WTC11 (cell line): ENCODE measurements around the gene BCAP29. TPM values are rescaled to one million over a fixed set of nuclear protein-coding genes. Genes with fewer than 3 reads are reported as not detected.
A peak's percentile ranks its signal among the peaks of the same experiment; 100 is the strongest.

Experiments used
- ATF1 ChIP-seq: sonication (generic); formaldehyde crosslinking; IDR thresholded peaks from 2 replicates; pipeline ENCODE4 v1.8.1; 2023; ENCODE audit warnings: mild to moderate bottlenecking, moderate library complexity, missing genetic modification reagents
- CREB1 ChIP-seq: sonication (generic); formaldehyde crosslinking; IDR thresholded peaks from 2 replicates; pipeline ENCODE4 v1.8.0; 2023; ENCODE audit warnings: mild to moderate bottlenecking, missing genetic modification reagents
- ESRRA ChIP-seq: sonication (generic); formaldehyde crosslinking; IDR thresholded peaks from 2 replicates; pipeline ENCODE4 v1.8.1; 2022; ENCODE audit warnings: mild to moderate bottlenecking, missing genetic modification reagents, borderline replicate concordance
- ETV6 ChIP-seq: sonication (generic); formaldehyde crosslinking; IDR thresholded peaks from 2 replicates; pipeline ENCODE4 v1.8.1; 2022; ENCODE audit warnings: mild to moderate bottlenecking, missing genetic modification reagents
- GABPB1 ChIP-seq: sonication (generic); formaldehyde crosslinking; IDR thresholded peaks from 2 replicates; pipeline ENCODE4 v1.8.1; 2023; ENCODE audit warnings: mild to moderate bottlenecking, missing genetic modification reagents
- JUN ChIP-seq: sonication (generic); formaldehyde crosslinking; IDR thresholded peaks from 2 replicates; pipeline ENCODE4 v1.8.0; 2023; ENCODE audit warnings: mild to moderate bottlenecking, missing genetic modification reagents
- MYBL2 ChIP-seq: sonication (generic); formaldehyde crosslinking; IDR thresholded peaks from 2 replicates; pipeline ENCODE4 v1.8.1; 2023; ENCODE audit warnings: mild to moderate bottlenecking, moderate library complexity, missing genetic modification reagents
- NFYB ChIP-seq: sonication (generic); formaldehyde crosslinking; conservative IDR thresholded peaks from 2 replicates; pipeline ENCODE4 v1.8.0; 2022; ENCODE audit warnings: low read depth, missing genetic modification reagents
- OVOL2 ChIP-seq: fragments of 250-450 bp; sonication (Bioruptor Pico); IDR thresholded peaks from 2 replicates; pipeline ENCODE4 v1.9.0; 2021; ENCODE audit warnings: mild to moderate bottlenecking, borderline replicate concordance
- RELA ChIP-seq: sonication (generic); formaldehyde crosslinking; IDR thresholded peaks from 2 replicates; pipeline ENCODE4 v1.8.1; 2022; ENCODE audit warnings: missing genetic modification reagents, mild to moderate bottlenecking, borderline replicate concordance
- RORB ChIP-seq: fragments of 250-450 bp; sonication (Bioruptor Pico); IDR thresholded peaks from 2 replicates; pipeline ENCODE4 v1.9.0; 2021; ENCODE audit warnings: mild to moderate bottlenecking
- SMAD3 ChIP-seq: sonication (generic); formaldehyde crosslinking; IDR thresholded peaks from 2 replicates; pipeline ENCODE4 v1.8.0; 2022; ENCODE audit warnings: missing genetic modification reagents, mild to moderate bottlenecking, borderline replicate concordance
- SOX15 ChIP-seq: fragments of 250-450 bp; sonication (Bioruptor Pico); IDR thresholded peaks from 2 replicates; pipeline ENCODE4 v1.9.0; 2021; ENCODE audit warnings: mild to moderate bottlenecking
- TEAD1 ChIP-seq: sonication (generic); formaldehyde crosslinking; IDR thresholded peaks from 2 replicates; pipeline ENCODE4 v1.8.0; 2022; ENCODE audit warnings: mild to moderate bottlenecking, missing genetic modification reagents
- TEAD4 ChIP-seq: sonication (generic); formaldehyde crosslinking; IDR thresholded peaks from 2 replicates; pipeline ENCODE4 v1.8.0; 2022; ENCODE audit warnings: mild to moderate bottlenecking, missing genetic modification reagents
- ZNF396 ChIP-seq: fragments of 250-450 bp; sonication (Bioruptor Pico); IDR thresholded peaks from 2 replicates; pipeline ENCODE4 v1.8.0; 2021; ENCODE audit warnings: mild to moderate bottlenecking, moderate library complexity, borderline replicate concordance
- ZNF416 ChIP-seq: fragments of 250-450 bp; sonication (Bioruptor Pico); IDR thresholded peaks from 2 replicates; pipeline ENCODE4 v1.9.0; 2021; ENCODE audit warnings: mild to moderate bottlenecking, inconsistent platforms
- total RNA-seq: library from RNA; stranded (reverse); gene quantifications from 3 replicates; pipeline ENCODE4 v1.2.3, GENCODE V29; 2021
- TF ChIP-seq, protein P1 (sequence below): sonication (generic); formaldehyde crosslinking; conservative IDR thresholded peaks from 2 replicates; pipeline ENCODE4 v1.8.1; 2023; ENCODE audit warnings: mild to moderate bottlenecking, low read depth, missing genetic modification reagents, moderate library complexity
- TF ChIP-seq, protein P2 (sequence below): sonication (generic); formaldehyde crosslinking; IDR thresholded peaks from 2 replicates; pipeline ENCODE4 v1.8.1; 2022; ENCODE audit warnings: low read depth, missing genetic modification reagents, borderline replicate concordance
- TF ChIP-seq, protein P3 (sequence below): sonication (generic); formaldehyde crosslinking; IDR thresholded peaks from 2 replicates; pipeline ENCODE4 v1.8.1; 2023; ENCODE audit warnings: mild to moderate bottlenecking, missing genetic modification reagents, borderline replicate concordance
- TF ChIP-seq, protein P4 (sequence below): sonication (generic); formaldehyde crosslinking; IDR thresholded peaks from 2 replicates; pipeline ENCODE4 v1.8.1; 2022; ENCODE audit warnings: low read depth, mild to moderate bottlenecking, moderate library complexity, missing genetic modification reagents, borderline replicate concordance
- TF ChIP-seq, protein P5 (sequence below): sonication (generic); formaldehyde crosslinking; IDR thresholded peaks from 2 replicates; pipeline ENCODE4 v1.8.0; 2022; ENCODE audit warnings: mild to moderate bottlenecking, missing genetic modification reagents
- TF ChIP-seq, protein P6 (sequence below): fragments of 250-450 bp; sonication (Bioruptor Pico); IDR thresholded peaks from 2 replicates; pipeline ENCODE4 v2.1.2; 2022; ENCODE audit warnings: mild to moderate bottlenecking, moderate library complexity
- TF ChIP-seq, protein P7 (sequence below): sonication (generic); formaldehyde crosslinking; IDR thresholded peaks from 2 replicates; pipeline ENCODE4 v1.8.1; 2023; ENCODE audit warnings: mild to moderate bottlenecking, missing genetic modification reagents, moderate library complexity
- TF ChIP-seq, protein P8 (sequence below): sonication (generic); formaldehyde crosslinking; IDR thresholded peaks from 2 replicates; pipeline ENCODE4 v1.8.1; 2023; ENCODE audit warnings: mild to moderate bottlenecking, moderate library complexity, missing genetic modification reagents

The BCAP29 gene
- total RNA-seq, 1 experiment from 2014 or later: 14.5 TPM

DNA sequence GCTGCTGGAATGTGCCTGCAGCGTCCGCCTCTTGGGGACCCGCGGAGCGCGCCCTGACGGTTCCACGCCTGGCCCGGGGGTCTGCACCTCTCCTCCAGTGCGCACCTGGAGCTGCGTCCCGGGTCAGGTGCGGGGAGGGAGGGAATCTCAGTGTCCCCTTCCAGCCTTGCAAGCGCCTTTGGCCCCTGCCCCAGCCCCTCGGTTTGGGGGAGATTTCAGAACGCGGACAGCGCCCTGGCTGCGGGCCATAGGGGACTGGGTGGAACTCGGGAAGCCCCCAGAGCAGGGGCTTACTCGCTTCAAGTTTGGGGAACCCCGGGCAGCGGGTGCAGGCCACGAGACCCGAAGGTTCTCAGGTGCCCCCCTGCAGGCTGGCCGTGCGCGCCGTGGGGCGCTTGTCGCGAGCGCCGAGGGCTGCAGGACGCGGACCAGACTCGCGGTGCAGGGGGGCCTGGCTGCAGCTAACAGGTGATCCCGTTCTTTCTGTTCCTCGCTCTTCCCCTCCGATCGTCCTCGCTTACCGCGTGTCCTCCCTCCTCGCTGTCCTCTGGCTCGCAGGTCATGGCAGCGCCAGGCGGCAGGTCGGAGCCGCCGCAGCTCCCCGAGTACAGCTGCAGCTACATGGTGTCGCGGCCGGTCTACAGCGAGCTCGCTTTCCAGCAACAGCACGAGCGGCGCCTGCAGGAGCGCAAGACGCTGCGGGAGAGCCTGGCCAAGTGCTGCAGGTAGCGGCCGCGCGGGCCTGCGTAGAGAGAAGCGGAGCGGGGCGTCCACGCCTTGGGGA lies 81.2 kb downstream of the BCAP29 start (continued):
- TF ChIP-seq, protein P1, sequence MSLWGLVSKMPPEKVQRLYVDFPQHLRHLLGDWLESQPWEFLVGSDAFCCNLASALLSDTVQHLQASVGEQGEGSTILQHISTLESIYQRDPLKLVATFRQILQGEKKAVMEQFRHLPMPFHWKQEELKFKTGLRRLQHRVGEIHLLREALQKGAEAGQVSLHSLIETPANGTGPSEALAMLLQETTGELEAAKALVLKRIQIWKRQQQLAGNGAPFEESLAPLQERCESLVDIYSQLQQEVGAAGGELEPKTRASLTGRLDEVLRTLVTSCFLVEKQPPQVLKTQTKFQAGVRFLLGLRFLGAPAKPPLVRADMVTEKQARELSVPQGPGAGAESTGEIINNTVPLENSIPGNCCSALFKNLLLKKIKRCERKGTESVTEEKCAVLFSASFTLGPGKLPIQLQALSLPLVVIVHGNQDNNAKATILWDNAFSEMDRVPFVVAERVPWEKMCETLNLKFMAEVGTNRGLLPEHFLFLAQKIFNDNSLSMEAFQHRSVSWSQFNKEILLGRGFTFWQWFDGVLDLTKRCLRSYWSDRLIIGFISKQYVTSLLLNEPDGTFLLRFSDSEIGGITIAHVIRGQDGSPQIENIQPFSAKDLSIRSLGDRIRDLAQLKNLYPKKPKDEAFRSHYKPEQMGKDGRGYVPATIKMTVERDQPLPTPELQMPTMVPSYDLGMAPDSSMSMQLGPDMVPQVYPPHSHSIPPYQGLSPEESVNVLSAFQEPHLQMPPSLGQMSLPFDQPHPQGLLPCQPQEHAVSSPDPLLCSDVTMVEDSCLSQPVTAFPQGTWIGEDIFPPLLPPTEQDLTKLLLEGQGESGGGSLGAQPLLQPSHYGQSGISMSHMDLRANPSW: no peak
- TF ChIP-seq TEAD1 (CRISPR knock-in tag): no peak
- TF ChIP-seq, protein P2, sequence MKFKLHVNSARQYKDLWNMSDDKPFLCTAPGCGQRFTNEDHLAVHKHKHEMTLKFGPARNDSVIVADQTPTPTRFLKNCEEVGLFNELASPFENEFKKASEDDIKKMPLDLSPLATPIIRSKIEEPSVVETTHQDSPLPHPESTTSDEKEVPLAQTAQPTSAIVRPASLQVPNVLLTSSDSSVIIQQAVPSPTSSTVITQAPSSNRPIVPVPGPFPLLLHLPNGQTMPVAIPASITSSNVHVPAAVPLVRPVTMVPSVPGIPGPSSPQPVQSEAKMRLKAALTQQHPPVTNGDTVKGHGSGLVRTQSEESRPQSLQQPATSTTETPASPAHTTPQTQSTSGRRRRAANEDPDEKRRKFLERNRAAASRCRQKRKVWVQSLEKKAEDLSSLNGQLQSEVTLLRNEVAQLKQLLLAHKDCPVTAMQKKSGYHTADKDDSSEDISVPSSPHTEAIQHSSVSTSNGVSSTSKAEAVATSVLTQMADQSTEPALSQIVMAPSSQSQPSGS: no peak
- no peak for TF ChIP-seq OVOL2
- no peak for TF ChIP-seq SOX15
- 0 out of 2 replicates have a peak, but pooled peaks have one; percentile 28 for TF ChIP-seq CREB1
- peak; percentile 23; the same call in 1 of the 2 replicates for TF ChIP-seq ESRRA
- no peak for TF ChIP-seq ZNF416 (CRISPR knock-in tag)
- TF ChIP-seq TEAD4: no peak
- peak; percentile 44; the same call in 1 of the 2 replicates for TF ChIP-seq JUN
- peak; percentile 31; the same call in 1 of the 2 replicates for TF ChIP-seq ETV6 (CRISPR knock-in tag)
- TF ChIP-seq GABPB1 (CRISPR knock-in tag): 0 out of 2 replicates have a peak, but pooled peaks have one; percentile 26
- TF ChIP-seq, protein P3, sequence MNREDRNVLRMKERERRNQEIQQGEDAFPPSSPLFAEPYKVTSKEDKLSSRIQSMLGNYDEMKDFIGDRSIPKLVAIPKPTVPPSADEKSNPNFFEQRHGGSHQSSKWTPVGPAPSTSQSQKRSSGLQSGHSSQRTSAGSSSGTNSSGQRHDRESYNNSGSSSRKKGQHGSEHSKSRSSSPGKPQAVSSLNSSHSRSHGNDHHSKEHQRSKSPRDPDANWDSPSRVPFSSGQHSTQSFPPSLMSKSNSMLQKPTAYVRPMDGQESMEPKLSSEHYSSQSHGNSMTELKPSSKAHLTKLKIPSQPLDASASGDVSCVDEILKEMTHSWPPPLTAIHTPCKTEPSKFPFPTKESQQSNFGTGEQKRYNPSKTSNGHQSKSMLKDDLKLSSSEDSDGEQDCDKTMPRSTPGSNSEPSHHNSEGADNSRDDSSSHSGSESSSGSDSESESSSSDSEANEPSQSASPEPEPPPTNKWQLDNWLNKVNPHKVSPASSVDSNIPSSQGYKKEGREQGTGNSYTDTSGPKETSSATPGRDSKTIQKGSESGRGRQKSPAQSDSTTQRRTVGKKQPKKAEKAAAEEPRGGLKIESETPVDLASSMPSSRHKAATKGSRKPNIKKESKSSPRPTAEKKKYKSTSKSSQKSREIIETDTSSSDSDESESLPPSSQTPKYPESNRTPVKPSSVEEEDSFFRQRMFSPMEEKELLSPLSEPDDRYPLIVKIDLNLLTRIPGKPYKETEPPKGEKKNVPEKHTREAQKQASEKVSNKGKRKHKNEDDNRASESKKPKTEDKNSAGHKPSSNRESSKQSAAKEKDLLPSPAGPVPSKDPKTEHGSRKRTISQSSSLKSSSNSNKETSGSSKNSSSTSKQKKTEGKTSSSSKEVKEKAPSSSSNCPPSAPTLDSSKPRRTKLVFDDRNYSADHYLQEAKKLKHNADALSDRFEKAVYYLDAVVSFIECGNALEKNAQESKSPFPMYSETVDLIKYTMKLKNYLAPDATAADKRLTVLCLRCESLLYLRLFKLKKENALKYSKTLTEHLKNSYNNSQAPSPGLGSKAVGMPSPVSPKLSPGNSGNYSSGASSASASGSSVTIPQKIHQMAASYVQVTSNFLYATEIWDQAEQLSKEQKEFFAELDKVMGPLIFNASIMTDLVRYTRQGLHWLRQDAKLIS (CRISPR knock-in tag): no peak
- 0 out of 2 replicates have a peak, but pooled peaks have one; percentile 1 for TF ChIP-seq RELA
- TF ChIP-seq ATF1 (CRISPR knock-in tag): 0 out of 2 replicates have a peak, but pooled peaks have one; percentile 42
- TF ChIP-seq, protein P4, sequence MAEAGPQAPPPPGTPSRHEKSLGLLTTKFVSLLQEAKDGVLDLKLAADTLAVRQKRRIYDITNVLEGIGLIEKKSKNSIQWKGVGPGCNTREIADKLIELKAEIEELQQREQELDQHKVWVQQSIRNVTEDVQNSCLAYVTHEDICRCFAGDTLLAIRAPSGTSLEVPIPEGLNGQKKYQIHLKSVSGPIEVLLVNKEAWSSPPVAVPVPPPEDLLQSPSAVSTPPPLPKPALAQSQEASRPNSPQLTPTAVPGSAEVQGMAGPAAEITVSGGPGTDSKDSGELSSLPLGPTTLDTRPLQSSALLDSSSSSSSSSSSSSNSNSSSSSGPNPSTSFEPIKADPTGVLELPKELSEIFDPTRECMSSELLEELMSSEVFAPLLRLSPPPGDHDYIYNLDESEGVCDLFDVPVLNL: peak; percentile 69; the same call in 1 of the 2 replicates
- no peak for TF ChIP-seq NFYB
- TF ChIP-seq, protein P5, sequence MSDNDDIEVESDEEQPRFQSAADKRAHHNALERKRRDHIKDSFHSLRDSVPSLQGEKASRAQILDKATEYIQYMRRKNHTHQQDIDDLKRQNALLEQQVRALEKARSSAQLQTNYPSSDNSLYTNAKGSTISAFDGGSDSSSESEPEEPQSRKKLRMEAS: peak; percentile 64
- TF ChIP-seq, protein P6, sequence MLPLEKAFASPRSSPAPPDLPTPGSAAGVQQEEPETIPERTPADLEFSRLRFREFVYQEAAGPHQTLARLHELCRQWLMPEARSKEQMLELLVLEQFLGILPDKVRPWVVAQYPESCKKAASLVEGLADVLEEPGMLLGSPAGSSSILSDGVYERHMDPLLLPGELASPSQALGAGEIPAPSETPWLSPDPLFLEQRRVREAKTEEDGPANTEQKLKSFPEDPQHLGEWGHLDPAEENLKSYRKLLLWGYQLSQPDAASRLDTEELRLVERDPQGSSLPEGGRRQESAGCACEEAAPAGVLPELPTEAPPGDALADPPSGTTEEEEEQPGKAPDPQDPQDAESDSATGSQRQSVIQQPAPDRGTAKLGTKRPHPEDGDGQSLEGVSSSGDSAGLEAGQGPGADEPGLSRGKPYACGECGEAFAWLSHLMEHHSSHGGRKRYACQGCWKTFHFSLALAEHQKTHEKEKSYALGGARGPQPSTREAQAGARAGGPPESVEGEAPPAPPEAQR (CRISPR knock-in tag): no peak
- TF ChIP-seq, protein P7, sequence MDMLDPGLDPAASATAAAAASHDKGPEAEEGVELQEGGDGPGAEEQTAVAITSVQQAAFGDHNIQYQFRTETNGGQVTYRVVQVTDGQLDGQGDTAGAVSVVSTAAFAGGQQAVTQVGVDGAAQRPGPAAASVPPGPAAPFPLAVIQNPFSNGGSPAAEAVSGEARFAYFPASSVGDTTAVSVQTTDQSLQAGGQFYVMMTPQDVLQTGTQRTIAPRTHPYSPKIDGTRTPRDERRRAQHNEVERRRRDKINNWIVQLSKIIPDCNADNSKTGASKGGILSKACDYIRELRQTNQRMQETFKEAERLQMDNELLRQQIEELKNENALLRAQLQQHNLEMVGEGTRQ (CRISPR knock-in tag): no peak
- no peak for TF ChIP-seq SMAD3
- TF ChIP-seq RORB (CRISPR knock-in tag): no peak
- no peak for TF ChIP-seq MYBL2 (CRISPR knock-in tag)
- no peak for TF ChIP-seq ZNF396
- TF ChIP-seq, protein P8, sequence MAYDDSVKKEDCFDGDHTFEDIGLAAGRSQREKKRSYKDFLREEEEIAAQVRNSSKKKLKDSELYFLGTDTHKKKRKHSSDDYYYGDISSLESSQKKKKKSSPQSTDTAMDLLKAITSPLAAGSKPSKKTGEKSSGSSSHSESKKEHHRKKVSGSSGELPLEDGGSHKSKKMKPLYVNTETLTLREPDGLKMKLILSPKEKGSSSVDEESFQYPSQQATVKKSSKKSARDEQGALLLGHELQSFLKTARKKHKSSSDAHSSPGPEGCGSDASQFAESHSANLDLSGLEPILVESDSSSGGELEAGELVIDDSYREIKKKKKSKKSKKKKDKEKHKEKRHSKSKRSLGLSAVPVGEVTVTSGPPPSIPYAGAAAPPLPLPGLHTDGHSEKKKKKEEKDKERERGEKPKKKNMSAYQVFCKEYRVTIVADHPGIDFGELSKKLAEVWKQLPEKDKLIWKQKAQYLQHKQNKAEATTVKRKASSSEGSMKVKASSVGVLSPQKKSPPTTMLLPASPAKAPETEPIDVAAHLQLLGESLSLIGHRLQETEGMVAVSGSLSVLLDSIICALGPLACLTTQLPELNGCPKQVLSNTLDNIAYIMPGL (CRISPR knock-in tag): peak; percentile 63; the same call in 1 of the 2 replicates
